ENCODE results near the gene HIBCH. TPM values are rescaled to one million over a fixed set of nuclear protein-coding genes. Genes with fewer than 3 reads are reported as not detected.

HIBCH gene
- total RNA-seq, 1 experiment from 2014 or later, result 24.7 TPM

DNA sequence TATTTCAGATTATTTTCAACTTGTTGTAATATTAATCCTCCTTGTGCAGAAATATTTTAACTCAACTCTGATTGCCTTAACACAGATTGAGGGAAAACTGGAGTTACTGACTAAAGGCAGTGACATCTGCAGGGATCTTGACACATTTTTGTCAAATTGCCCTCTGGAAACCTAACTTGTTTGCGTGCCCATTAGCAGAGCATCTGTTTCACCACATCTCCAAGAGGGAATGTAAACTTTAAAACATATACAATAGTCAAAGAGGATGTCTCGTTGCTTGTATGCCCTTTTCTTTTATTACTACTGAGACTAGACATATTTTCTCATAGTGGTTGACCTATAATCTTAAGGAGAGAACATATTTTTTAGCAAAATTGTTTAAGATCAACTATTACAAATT is 38.0 kb upstream of the HIBCH start (continued):
- TF ChIP-seq, protein P1, sequence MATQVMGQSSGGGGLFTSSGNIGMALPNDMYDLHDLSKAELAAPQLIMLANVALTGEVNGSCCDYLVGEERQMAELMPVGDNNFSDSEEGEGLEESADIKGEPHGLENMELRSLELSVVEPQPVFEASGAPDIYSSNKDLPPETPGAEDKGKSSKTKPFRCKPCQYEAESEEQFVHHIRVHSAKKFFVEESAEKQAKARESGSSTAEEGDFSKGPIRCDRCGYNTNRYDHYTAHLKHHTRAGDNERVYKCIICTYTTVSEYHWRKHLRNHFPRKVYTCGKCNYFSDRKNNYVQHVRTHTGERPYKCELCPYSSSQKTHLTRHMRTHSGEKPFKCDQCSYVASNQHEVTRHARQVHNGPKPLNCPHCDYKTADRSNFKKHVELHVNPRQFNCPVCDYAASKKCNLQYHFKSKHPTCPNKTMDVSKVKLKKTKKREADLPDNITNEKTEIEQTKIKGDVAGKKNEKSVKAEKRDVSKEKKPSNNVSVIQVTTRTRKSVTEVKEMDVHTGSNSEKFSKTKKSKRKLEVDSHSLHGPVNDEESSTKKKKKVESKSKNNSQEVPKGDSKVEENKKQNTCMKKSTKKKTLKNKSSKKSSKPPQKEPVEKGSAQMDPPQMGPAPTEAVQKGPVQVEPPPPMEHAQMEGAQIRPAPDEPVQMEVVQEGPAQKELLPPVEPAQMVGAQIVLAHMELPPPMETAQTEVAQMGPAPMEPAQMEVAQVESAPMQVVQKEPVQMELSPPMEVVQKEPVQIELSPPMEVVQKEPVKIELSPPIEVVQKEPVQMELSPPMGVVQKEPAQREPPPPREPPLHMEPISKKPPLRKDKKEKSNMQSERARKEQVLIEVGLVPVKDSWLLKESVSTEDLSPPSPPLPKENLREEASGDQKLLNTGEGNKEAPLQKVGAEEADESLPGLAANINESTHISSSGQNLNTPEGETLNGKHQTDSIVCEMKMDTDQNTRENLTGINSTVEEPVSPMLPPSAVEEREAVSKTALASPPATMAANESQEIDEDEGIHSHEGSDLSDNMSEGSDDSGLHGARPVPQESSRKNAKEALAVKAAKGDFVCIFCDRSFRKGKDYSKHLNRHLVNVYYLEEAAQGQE (IDR thresholded peaks at IDR 0.05; ENCODE audit: low read depth), result no peak
- TF ChIP-seq CTCF (IDR thresholded peaks at IDR 0.05 in 2 of 3, conservative IDR thresholded peaks at IDR 0.05 in 1 of 3; ENCODE audit: borderline replicate concordance in 1 of 3, insufficient read depth in 1 of 3, low read depth in 2 of 3, low read length in 2 of 3), result no peak

GRCh38 chr2:190355968-190356644 is 36.5 kb upstream of the HIBCH start:
- Histone ChIP-seq H3K4me2 (ENCODE audit: low read length) (no peak overlapping the region), H3K4me1 (ENCODE audit: control insufficient read depth in 1 of 2, insufficient read depth in 2 of 2, low read length in 2 of 2) (peaks cover 0 to 10% of the 10 kb centered on the region in 2 experiments; a peak in 3 of 4 replicates), H3K9me3 (ENCODE audit: control insufficient read depth in 1 of 2, insufficient read depth in 1 of 2, low read depth in 1 of 2, low read length in 2 of 2) (no peaks in the 10 kb centered on the region), H3K27me3 (ENCODE audit: insufficient read depth, low read length) (no peaks in the 10 kb centered on the region), H3K9ac (ENCODE audit: low read length) (no peak overlapping the region), H4K20me1 (ENCODE audit: insufficient read depth) (no peaks in the 10 kb centered on the region), H3K79me2 (ENCODE audit: insufficient read depth, low read length) (no peaks in the 10 kb centered on the region; the same call in 1 of the 2 replicates), H3K4me3 (replicated peaks in 1 of 2; ENCODE audit: low read depth in 1 of 2, low read length in 2 of 2) (no peak overlapping the region), H3K36me3 (ENCODE audit: control insufficient read depth in 1 of 2, insufficient read depth in 2 of 2, low read length in 2 of 2) (peaks cover 0 to 3% of the 10 kb centered on the region in 2 experiments; a peak in 1 of 4 replicates), H3K9me2 (ENCODE audit: insufficient read depth) (no peaks in the 10 kb centered on the region), H2AFZ (ENCODE audit: low read depth, low read length, poor library complexity, severe bottlenecking) (no peak overlapping the region), H3K27ac (ENCODE audit: low read depth, low read length) (no peak overlapping the region)
- ChIA-PET POLR2A (no interaction called here), CTCF (no interaction called here), RAD21 (ENCODE audit: low non-redundant PET in 1 of 2, low total read pairs in 2 of 2, uncharacterized antibody in 2 of 2, unreplicated experiment in 2 of 2) (no interaction called here)
- DNase-seq (ENCODE audit: low read depth, low spot score), result no peak
- BruUV-seq (replicated peaks), result no TSS peak
- intact Hi-C loops (cut with micrococcal nuclease), result no loop called here
- ATAC-seq, result no peak
- TF ChIP-seq SRF (IDR thresholded peaks at IDR 0.05; ENCODE audit: low read depth), result no peak
- no peak for TF ChIP-seq SIN3A (IDR thresholded peaks at IDR 0.05; ENCODE audit: low read depth)
- no peak for TF ChIP-seq CBX3 (IDR thresholded peaks at IDR 0.05; ENCODE audit: low read depth)
- TF ChIP-seq ZFX (IDR thresholded peaks at IDR 0.05), result no peak
- TF ChIP-seq CEBPB (IDR thresholded peaks at IDR 0.05; ENCODE audit: low read depth), result no peak
- TF ChIP-seq ELF1 (IDR thresholded peaks at IDR 0.05; ENCODE audit: borderline replicate concordance, low read depth), result no peak
- TF ChIP-seq POLR2A (IDR thresholded peaks at IDR 0.05; ENCODE audit: borderline replicate concordance, extremely low read depth, insufficient read depth, insufficient read length), result no peak
- no peak for TF ChIP-seq ZBTB33 (IDR thresholded peaks at IDR 0.05; ENCODE audit: extremely low read depth, insufficient replicate concordance, low read length)
- TF ChIP-seq CTCF (IDR thresholded peaks at IDR 0.05 in 2 of 3, conservative IDR thresholded peaks at IDR 0.05 in 1 of 3; ENCODE audit: borderline replicate concordance in 1 of 3, insufficient read depth in 1 of 3, low read depth in 2 of 3, low read length in 2 of 3), result no peak
- no peak for TF ChIP-seq ATF3 (IDR thresholded peaks at IDR 0.05)

Measured in HCT116 (cell line).